Right lobe of liver (tissue), 4 donors: ENCODE data around the gene NPSR1.

ENCODE experiments used
- POLR2A ChIP-seq: fragments of 450-650 bp; IDR thresholded peaks from one replicate; pipeline ENCODE4 v1.6.1; 2017; ENCODE audit warnings: antibody characterized with exemption, mild to moderate bottlenecking
- TF ChIP-seq, protein P1 (sequence below), 4 donors: fragments of 200-600 bp in 3 of 4; fragments of 450-650 bp in 1 of 4; IDR thresholded peaks; one replicate each; pipeline versions ENCODE4 v1.5.1 to v1.8.0; 2016 to 2022; ENCODE audit warnings: antibody characterized with exemption in 4 of 4, mild to moderate bottlenecking in 2 of 4
- donor health status: DM: no; HTN: no; CAD: no.
- donor health status: DM: no; HTN: no; CAD: no.
- donor health status: DM: no; HTN: yes; CAD: no.

DNA sequence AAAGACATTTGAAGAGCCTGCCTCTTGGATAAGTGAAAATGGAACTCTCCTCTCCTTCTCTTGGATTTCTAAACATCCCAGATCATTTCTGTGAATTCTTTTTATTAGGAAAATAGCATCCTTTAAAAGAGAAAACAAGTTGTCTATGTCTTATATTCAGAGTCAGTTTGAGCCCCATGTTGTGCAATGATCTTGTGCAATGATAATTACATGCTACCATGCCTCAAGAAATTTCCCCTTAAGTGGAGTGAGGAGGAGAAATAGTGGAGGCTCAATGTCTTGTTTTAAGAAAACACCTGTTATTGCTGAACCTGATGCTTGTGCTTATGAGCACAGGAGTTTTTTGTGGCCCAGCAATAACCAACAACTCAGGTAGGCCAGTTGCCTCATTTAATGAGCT is 103.6 kb downstream of the NPSR1 start:
- TF ChIP-seq, protein P1, sequence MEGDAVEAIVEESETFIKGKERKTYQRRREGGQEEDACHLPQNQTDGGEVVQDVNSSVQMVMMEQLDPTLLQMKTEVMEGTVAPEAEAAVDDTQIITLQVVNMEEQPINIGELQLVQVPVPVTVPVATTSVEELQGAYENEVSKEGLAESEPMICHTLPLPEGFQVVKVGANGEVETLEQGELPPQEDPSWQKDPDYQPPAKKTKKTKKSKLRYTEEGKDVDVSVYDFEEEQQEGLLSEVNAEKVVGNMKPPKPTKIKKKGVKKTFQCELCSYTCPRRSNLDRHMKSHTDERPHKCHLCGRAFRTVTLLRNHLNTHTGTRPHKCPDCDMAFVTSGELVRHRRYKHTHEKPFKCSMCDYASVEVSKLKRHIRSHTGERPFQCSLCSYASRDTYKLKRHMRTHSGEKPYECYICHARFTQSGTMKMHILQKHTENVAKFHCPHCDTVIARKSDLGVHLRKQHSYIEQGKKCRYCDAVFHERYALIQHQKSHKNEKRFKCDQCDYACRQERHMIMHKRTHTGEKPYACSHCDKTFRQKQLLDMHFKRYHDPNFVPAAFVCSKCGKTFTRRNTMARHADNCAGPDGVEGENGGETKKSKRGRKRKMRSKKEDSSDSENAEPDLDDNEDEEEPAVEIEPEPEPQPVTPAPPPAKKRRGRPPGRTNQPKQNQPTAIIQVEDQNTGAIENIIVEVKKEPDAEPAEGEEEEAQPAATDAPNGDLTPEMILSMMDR (IDR thresholded peaks at IDR 0.05) = no peak
- no peak for TF ChIP-seq POLR2A
